GM12801 (cell line): ENCODE measurements around the gene LRP5.

Experiments
- TF ChIP-seq, protein P1 (sequence below): IDR thresholded peaks from one replicate; pipeline ENCODE4 v1.5.1; 2011; ENCODE audit warnings: control low read depth; ENCODE audit not compliant: insufficient read length; ENCODE audit errors: extremely low read depth

Gene LRP5

DNA sequence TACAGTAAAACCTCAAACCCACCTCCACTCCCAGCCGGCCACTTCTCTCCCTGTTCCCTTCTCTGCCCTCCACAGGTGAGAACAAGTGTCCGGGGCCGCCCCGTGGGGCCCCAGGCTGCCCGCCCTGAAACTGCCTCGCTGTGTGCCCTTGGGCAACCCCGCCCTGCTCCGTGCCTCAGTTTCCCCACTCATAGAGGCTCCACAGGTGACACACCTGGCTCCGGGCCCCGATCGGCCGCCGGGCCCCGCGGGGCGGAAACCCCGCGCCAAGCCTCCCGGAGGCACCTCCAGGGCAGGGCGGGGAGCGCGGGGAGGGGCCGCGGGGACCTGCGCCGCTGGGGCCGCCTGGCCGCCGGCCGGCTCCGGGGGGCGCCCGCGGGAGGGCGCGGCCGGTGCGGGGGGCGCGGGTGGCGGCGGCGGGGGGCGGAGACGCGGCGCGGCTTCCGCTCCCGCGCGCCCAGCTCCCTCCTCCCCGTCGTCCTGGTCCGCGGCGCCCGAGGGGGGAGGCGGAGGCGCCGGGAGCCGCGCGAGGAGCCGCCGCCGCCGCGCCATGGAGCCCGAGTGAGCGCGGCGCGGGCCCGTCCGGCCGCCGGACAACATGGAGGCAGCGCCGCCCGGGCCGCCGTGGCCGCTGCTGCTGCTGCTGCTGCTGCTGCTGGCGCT lies at the start of gene LRP5:
TSS of gene LRP5 (plus strand) at position 475 of the 663 bp plus-strand sequence. CDS start at position 599, 124 bp downstream.
- TF ChIP-seq, protein P1, sequence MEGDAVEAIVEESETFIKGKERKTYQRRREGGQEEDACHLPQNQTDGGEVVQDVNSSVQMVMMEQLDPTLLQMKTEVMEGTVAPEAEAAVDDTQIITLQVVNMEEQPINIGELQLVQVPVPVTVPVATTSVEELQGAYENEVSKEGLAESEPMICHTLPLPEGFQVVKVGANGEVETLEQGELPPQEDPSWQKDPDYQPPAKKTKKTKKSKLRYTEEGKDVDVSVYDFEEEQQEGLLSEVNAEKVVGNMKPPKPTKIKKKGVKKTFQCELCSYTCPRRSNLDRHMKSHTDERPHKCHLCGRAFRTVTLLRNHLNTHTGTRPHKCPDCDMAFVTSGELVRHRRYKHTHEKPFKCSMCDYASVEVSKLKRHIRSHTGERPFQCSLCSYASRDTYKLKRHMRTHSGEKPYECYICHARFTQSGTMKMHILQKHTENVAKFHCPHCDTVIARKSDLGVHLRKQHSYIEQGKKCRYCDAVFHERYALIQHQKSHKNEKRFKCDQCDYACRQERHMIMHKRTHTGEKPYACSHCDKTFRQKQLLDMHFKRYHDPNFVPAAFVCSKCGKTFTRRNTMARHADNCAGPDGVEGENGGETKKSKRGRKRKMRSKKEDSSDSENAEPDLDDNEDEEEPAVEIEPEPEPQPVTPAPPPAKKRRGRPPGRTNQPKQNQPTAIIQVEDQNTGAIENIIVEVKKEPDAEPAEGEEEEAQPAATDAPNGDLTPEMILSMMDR = no peak

DNA sequence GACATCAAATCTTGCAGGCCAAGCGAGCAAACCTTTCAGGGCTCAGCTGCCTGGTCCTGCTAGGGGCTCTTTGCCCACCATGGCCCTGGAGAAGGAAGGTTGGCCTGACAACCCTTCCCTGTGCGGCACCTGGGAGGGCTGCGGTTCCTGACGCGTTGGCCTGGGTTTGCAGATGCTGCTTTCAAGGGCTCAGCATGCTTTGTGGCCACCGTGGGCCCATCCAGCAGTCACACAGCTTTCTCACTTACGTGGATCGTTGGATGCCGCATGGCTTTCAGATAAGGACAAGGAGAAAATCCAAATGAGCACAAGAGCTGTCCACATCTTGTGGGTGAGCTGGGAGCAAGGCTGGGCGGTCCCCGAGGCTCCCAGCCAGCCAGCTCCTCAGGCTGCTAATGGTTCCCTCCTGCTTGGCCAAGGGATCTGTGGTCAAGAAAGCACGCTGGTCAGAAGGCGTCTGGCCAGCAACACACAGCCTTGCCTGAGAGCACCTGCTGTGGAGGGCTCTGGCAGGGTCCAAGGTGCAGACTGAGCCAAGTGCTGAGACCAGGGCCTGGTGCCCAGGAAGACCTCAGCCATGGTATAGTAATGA lies 48.9 kb upstream of the LRP5 start:
- TF ChIP-seq, protein P1 = no peak

DNA sequence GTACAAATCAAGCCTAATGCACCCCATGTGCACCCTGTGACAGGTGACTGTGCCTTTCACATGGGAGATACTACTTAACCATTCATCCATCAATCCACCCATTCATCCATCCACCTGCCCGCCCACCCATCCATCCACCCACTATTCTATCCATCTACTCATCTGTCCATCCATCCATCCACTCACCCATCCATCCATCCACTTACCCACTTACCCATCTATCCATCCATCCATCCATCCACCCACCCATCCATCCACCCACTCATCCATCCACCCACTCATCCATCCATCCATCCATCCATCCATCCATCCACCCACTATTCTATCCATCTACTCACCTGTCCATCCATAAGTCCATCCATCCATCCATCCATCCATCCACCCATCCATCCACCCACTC lies 48.1 kb upstream of the LRP5 start:
- TF ChIP-seq, protein P1 = no peak

DNA sequence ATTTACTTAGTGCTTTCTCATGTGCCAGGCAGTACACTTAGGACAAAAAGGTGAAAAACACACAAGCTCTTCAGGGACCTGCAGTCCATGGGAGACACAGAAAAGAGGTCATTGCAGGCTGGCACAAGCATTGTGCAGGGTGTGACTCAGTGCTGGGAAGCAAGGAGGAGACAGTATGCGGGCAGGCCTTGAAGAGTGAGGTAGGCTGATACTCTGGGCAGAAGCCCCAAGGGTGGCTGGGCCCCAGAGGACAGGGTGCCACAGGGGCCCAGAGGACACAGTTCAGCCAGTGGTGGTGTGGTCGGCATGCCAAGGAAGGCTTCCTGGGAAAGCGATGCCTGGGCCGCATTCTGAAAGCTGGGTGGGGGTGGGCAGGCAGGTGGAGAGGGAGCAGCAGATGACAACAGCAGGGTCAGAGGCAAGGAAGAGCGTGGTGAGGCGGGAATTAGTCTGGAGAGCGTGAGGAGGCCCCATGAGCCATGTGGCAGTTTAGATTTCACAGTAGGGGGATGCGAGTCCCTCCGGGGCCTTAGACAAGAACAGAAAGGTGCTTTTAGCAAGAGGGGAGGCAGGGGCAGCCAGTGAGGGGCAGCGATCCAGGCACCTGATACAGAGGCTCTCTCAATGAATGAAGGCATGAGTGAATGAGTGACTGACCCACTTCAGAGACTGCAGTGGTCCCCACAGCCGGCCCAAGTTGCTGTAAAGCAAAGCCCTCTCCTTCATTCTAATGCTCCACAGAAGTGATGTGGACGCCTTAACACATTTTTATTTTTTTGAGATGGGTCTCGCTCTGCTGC lies 47.5 kb upstream of the LRP5 start:
- TF ChIP-seq, protein P1 = no peak

DNA sequence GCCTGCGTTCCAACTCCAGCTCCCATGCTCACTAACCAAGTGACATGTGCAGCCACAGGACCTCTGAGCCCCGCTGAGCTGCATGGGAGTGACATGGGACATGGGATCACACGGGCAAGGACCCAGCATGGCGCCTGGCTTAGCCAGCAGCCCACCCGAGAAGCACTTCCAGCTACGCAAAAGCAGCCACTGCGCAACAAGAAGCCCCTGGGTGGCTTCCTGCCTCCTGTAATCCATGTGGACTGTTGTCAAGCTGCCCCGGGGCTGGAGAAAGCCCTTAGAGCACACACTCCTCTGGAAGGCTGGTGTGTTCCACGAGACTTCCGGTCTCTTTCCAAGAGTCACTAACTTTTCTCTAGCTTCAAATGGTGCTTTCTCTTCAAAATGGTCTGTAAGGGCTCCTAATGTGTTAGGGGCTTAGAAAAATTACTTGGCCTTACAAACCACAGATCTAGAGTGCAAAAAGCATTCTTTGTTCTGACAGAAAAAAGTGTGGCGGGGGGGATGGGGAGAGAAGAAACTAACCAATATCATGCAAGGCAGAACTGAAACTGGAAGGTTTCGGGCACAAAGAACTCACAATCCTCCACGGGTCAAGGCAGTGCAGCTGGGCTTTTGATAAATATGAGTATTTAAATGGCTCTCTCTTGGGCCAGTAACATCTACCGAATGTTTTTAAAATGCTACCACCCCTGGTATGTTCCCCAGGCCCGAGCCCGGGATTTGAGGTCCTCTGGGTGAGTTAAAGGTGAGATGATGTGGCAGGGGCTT lies 46.1 kb upstream of the LRP5 start:
- TF ChIP-seq, protein P1 = no peak

DNA sequence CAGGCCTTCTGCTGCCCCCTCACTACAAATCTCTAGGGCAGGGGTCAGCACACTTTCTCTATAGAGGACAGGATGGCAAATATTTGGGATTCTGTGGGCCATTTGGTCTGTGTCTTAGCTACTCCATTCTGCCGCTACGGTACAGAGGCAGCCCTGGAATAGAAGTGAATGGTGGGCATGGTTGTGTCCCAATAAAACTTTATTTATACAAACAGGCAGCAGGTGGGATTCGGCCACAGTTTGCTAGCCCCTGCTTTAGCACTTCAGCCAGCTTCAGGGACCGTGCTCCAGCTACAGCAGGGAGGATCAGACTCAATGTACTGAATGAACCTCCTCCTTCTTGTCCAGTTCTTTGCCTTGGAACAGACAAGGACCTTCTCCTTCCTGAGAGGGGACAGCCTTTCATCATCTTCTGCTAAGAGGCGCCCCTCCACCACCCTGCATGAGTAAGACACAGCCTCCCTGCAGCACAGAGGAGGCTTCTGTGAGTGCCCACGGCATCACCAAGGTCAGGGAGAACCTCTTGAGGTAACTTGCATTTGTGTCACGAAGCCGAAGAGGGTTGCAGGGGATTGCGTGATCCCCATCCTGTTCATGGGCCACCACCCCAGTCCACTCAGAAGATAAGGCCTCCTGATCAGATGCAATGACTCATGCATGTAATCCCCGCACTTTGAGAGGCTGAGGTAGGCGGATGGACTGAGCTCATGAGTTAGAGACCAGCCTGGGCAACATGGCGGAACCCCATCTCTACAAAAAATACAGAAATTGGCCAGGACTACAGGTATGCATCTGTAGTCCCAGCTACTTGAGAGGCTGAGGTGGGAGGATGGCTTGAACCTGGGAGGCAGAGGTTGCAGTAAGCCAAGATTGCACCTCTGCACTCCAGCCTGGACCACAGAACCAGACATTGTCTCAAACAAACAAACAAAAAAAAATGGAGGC lies 45.2 kb upstream of the LRP5 start:
- TF ChIP-seq, protein P1 = no peak
